Measurements from ENCODE around the gene AFTPH.

GRCh38 chr2:64501946-64502345, 22.2 kb upstream of the AFTPH start:
- TF ChIP-seq CTCF (IDR thresholded peaks at IDR 0.05) (no peak), POLR2AphosphoS5 (IDR thresholded peaks at IDR 0.05; ENCODE audit: insufficient read depth in 1 of 2, low read depth in 1 of 2) (no peak), POLR2A (IDR thresholded peaks at IDR 0.05) (no peak)

Measured in vagina (tissue), 2 donors.